RWPE2 (cell line): ENCODE measurements around the gene ABHD15.
"Not testable (repeated sequence)": the region's sequence is repeated elsewhere in the genome, so short reads cannot be mapped to it uniquely, and the experiment has no call there.

Source experiments
- ATAC-seq: fragments of 200-7000 bp; cut with Tn5 transposase; 3 replicates; pipeline ENCODE4 v1.9.1; 2021; ENCODE audit warnings: low read depth
- DNase-seq: peaks from one replicate; pipeline ENCODE4 v3.0.0-alpha.2; 2020; ENCODE audit warnings: low spot score
- H3K27ac ChIP-seq: fragments of 450-650 bp; 2 replicates; pipeline ENCODE4 v1.5.1; 2017; ENCODE audit warnings: mild to moderate bottlenecking; ENCODE audit not compliant: poor library complexity, severe bottlenecking
- H3K27me3 ChIP-seq: fragments of 250-450 bp; sonication (Bioruptor Pico); 2 replicates; pipeline ENCODE4 v1.5.1; 2021; ENCODE audit warnings: mild to moderate bottlenecking, moderate library complexity; ENCODE audit not compliant: insufficient read depth, poor library complexity, severe bottlenecking
- H3K36me3 ChIP-seq: fragments of 250-450 bp; sonication (Bioruptor Pico); 2 replicates; pipeline ENCODE4 v1.5.1; 2020; ENCODE audit warnings: low read depth, mild to moderate bottlenecking, moderate library complexity
- H3K4me1 ChIP-seq: fragments of 250-450 bp; sonication (Bioruptor Pico); 2 replicates; pipeline ENCODE4 v1.5.1; 2021; ENCODE audit warnings: mild to moderate bottlenecking, moderate library complexity; ENCODE audit not compliant: insufficient read depth, poor library complexity, severe bottlenecking
- H3K4me3 ChIP-seq: fragments of 250-450 bp; sonication (Bioruptor Pico); 2 replicates; pipeline ENCODE4 v1.5.1; 2021; ENCODE audit warnings: mild to moderate bottlenecking, moderate library complexity; ENCODE audit not compliant: severe bottlenecking
- H3K9me3 ChIP-seq: fragments of 250-450 bp; sonication (Bioruptor Pico); 2 replicates; pipeline ENCODE4 v1.5.1; 2021; ENCODE audit warnings: mild to moderate bottlenecking, moderate library complexity; ENCODE audit not compliant: severe bottlenecking
- TF ChIP-seq, protein P1 (sequence below): fragments of 450-650 bp; IDR thresholded peaks from one replicate; pipeline ENCODE4 v1.5.1; 2017; ENCODE audit warnings: mild to moderate bottlenecking, moderate library complexity; ENCODE audit not compliant: poor library complexity, severe bottlenecking

ABHD15 gene

GRCh38 chr17:29563816-29564215 lies 3.0 kb downstream of the ABHD15 start:
- no peaks in the 10 kb centered on the region for H3K27me3 ChIP-seq
- ATAC-seq (no peak), DNase-seq (no peak)
- H3K4me1 ChIP-seq = no peaks in the 10 kb centered on the region
- H3K4me3 ChIP-seq = no peak overlapping the region
- H3K27ac ChIP-seq = no peak overlapping the region
- no peaks in the 10 kb centered on the region for H3K9me3 ChIP-seq
- TF ChIP-seq, protein P1, sequence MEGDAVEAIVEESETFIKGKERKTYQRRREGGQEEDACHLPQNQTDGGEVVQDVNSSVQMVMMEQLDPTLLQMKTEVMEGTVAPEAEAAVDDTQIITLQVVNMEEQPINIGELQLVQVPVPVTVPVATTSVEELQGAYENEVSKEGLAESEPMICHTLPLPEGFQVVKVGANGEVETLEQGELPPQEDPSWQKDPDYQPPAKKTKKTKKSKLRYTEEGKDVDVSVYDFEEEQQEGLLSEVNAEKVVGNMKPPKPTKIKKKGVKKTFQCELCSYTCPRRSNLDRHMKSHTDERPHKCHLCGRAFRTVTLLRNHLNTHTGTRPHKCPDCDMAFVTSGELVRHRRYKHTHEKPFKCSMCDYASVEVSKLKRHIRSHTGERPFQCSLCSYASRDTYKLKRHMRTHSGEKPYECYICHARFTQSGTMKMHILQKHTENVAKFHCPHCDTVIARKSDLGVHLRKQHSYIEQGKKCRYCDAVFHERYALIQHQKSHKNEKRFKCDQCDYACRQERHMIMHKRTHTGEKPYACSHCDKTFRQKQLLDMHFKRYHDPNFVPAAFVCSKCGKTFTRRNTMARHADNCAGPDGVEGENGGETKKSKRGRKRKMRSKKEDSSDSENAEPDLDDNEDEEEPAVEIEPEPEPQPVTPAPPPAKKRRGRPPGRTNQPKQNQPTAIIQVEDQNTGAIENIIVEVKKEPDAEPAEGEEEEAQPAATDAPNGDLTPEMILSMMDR = no peak
- no peaks in the 10 kb centered on the region for H3K36me3 ChIP-seq

GRCh38 chr17:29562615-29563014 lies 4.2 kb downstream of the ABHD15 start:
- H3K27me3 ChIP-seq = no peaks in the 10 kb centered on the region
- DNase-seq (no peak), ATAC-seq (no peak)
- H3K9me3 ChIP-seq = no peaks in the 10 kb centered on the region
- no peaks in the 10 kb centered on the region for H3K4me1 ChIP-seq
- no peaks in the 10 kb centered on the region for H3K36me3 ChIP-seq
- TF ChIP-seq, protein P1 = no peak
- H3K4me3 ChIP-seq = no peak overlapping the region
- no peak overlapping the region for H3K27ac ChIP-seq

DNA sequence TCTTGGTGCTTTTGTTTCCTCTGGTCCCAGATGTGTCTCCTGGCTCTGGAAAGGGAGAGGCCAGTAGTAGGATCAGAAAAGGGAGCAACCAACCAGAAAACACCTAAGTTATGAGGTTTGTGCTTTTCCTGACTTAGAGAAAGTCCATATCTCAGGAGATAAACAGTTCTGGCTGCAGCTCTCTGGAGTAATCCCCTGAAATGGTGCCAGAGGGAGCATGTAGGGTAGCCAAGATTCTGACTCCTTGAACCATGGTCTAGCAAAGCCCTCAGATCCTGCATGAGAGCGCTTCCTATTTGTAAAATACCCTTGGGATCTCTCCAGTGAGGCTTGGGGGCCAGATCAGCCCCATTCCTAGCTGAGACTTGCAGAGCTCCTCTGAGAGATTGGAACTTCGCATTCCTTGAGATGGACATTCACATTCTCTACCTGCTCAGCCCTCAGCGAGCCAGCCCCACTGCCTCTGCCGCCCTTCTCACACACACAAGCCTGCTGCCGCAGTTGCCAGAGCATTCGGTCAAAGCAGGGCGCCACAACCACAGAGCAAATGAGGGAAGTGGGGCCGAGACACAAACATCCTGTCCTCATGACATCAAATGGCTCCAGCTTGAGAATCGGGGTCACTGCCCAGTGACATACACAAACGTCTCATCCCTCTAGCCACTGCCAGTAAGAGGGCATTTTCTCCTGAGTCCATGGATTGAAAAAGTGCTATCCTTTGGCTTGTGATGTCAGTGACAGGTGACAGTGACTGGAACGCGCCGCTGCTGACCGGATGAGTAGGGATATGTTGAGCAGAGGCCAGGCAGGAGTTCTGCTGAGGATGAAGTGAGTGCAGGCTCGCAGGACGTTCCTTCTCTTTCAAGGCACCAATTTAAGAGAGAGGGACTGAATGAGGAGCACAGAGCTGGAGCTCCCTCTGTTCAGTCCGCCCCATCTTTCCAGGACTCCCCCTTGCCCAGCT lies 5.0 kb downstream of the ABHD15 start:
- Histone ChIP-seq H3K9me3 (no peaks in the 10 kb centered on the region), H3K36me3 (no peaks in the 10 kb centered on the region), H3K4me1 (no peaks in the 10 kb centered on the region), H3K27ac (no peak overlapping the region), H3K4me3 (no peak overlapping the region), H3K27me3 (no peaks in the 10 kb centered on the region)
- ATAC-seq = no peak
- TF ChIP-seq, protein P1 = no peak
- no peak for DNase-seq

DNA sequence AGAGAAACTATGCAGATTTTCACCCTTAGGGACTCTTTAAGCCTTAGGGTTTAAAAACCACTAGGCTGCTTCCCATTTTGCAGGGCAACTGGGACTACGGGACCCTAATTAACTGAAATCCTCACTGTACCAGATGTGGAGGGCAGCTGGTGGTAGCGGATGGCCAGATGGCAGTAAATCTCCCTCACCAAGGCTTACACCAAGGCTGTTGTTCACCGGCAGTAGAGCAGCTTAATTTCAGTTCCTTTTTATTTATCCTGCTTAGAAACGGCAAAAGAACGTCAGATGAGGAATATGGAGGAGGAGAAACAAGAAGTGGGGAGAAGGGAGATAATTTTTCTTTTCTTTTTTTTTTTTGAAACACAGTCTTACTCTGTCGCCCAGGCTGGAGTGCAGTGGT lies 6.5 kb downstream of the ABHD15 start:
- no peak for DNase-seq
- TF ChIP-seq, protein P1 = no peak
- H3K4me3 ChIP-seq = no peak overlapping the region
- no peaks in the 10 kb centered on the region for H3K27me3 ChIP-seq
- ATAC-seq = no peak
- H3K36me3 ChIP-seq = no peaks in the 10 kb centered on the region
- no peak overlapping the region for H3K27ac ChIP-seq
- H3K4me1 ChIP-seq = no peaks in the 10 kb centered on the region
- H3K9me3 ChIP-seq = no peaks in the 10 kb centered on the region

DNA sequence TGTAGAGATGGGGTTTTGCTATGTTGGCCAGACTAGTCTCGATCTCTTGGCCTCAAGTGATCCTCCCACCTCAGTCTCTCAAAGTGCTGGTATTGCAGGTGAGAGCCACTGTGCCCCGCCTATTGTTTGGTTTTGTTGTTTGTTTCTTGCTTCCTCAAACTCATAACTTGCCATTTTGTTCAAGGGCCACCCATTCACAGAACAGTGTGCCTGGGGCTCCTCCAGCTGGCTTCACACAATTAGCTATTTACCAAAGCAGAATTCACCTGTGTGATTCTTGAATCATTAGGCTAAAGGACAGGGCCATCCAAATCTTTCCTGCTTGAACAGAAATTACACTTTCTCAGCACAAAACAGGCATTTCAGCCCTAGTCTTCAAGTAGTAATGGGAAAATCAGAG lies 7.2 kb downstream of the ABHD15 start:
- no peaks in the 10 kb centered on the region for H3K36me3 ChIP-seq
- no peak for DNase-seq
- H3K9me3 ChIP-seq = no peaks in the 10 kb centered on the region
- no peak for ATAC-seq
- H3K27me3 ChIP-seq = no peaks in the 10 kb centered on the region
- H3K27ac ChIP-seq = no peak overlapping the region
- H3K4me1 ChIP-seq = no peaks in the 10 kb centered on the region
- TF ChIP-seq, protein P1 = no peak
- no peak overlapping the region for H3K4me3 ChIP-seq

DNA sequence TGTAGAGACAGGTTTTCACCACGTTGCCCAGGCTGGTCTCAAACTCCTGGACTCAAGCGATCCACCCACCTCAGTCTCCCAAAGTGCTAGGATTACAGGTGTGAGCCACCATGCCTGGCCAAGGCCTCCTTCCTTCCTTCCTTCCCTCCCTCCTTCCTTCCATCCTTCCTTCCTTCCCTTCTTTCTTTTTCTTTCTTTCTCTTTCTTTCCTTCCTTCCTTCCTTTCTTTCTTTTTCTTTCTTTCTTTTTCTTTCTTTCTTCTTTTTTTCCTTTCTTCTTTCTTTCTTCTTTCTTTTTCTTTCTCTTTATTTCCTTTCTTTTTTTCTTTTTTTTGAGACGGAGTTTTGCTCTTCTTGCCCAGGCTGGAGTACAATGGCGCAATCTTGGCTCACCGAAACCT lies 8.7 kb downstream of the ABHD15 start:
- not testable (repeated sequence) for H3K36me3 ChIP-seq, H3K4me1 ChIP-seq, H3K27ac ChIP-seq, H3K4me3 ChIP-seq, H3K27me3 ChIP-seq, ATAC-seq, H3K9me3 ChIP-seq, DNase-seq
